HepG2 (cell line): ENCODE results near the gene SLC23A3. TPM values are rescaled to one million over a fixed set of nuclear protein-coding genes. Genes with fewer than 3 reads are reported as not detected.

ENCODE experiments used
- ADNP ChIP-seq: sonication (generic); formaldehyde crosslinking; IDR thresholded peaks from 2 replicates; pipeline ENCODE4 v1.4.0; 2020; ENCODE audit warnings: missing genetic modification reagents
- CBX2 ChIP-seq, 2 experiments: fragments of 200-600 bp in 1 of 2; sonication (generic); formaldehyde crosslinking in 1 of 2; IDR thresholded peaks; 2 replicates each; pipeline versions ENCODE4 v1.7.0 to v1.8.1; 2018 to 2022; ENCODE audit warnings: low read depth in 2 of 2, low read length in 1 of 2, mild to moderate bottlenecking in 1 of 2, missing genetic modification reagents in 1 of 2
- ETV5 ChIP-seq: IDR thresholded peaks from 2 replicates; pipeline ENCODE4 v1.6.1; 2018; ENCODE audit warnings: missing biosample characterization, missing genetic modification reagents, inconsistent platforms, borderline replicate concordance
- GABPA ChIP-seq, 2 experiments: IDR thresholded peaks; 2 replicates each; pipeline ENCODE4 v1.6.1; 2011 to 2016; ENCODE audit warnings: low read depth in 2 of 2, low read length in 1 of 2, missing biosample characterization in 1 of 2, missing genetic modification characterization in 1 of 2
- ISX ChIP-seq: sonication (generic); formaldehyde crosslinking; conservative IDR thresholded peaks from 2 replicates; pipeline ENCODE4 v1.5.0; 2020; ENCODE audit warnings: missing genetic modification reagents
- KDM5B ChIP-seq: sonication (generic); formaldehyde crosslinking; IDR thresholded peaks from 2 replicates; pipeline ENCODE4 v1.4.0; 2020; ENCODE audit warnings: missing genetic modification reagents, mild to moderate bottlenecking, borderline replicate concordance
- MAF1 ChIP-seq: sonication (generic); formaldehyde crosslinking; IDR thresholded peaks from 2 replicates; pipeline ENCODE4 v1.5.0; 2020; ENCODE audit warnings: missing genetic modification reagents, borderline replicate concordance
- NAIF1 ChIP-seq: sonication (generic); formaldehyde crosslinking; IDR thresholded peaks from 2 replicates; pipeline ENCODE4 v1.5.0; 2020; ENCODE audit warnings: mild to moderate bottlenecking, missing genetic modification reagents, borderline replicate concordance
- RXRA ChIP-seq: sonication (generic); formaldehyde crosslinking; IDR thresholded peaks from 2 replicates; pipeline ENCODE4 v1.5.1; 2020; ENCODE audit warnings: missing genetic modification reagents
- SMAD9 ChIP-seq: sonication (generic); formaldehyde crosslinking; IDR thresholded peaks from 2 replicates; pipeline ENCODE4 v1.5.1; 2020; ENCODE audit warnings: mild to moderate bottlenecking, missing genetic modification reagents
- YY1 ChIP-seq: IDR thresholded peaks from 2 replicates; pipeline ENCODE4 v1.6.1; 2011; ENCODE audit warnings: low read length, low read depth, moderate library complexity, mild to moderate bottlenecking; ENCODE audit not compliant: insufficient read depth, insufficient replicate concordance
- ZFP90 ChIP-seq: sonication (generic); formaldehyde crosslinking; IDR thresholded peaks from 2 replicates; pipeline ENCODE4 v1.8.0; 2022; ENCODE audit warnings: missing genetic modification reagents, mild to moderate bottlenecking, inconsistent platforms, borderline replicate concordance
- ZMYM3 ChIP-seq: sonication (generic); formaldehyde crosslinking; IDR thresholded peaks from 2 replicates; pipeline ENCODE4 v1.5.1; 2020; ENCODE audit warnings: mild to moderate bottlenecking, missing genetic modification reagents
- ZNF10 ChIP-seq: sonication (generic); formaldehyde crosslinking; IDR thresholded peaks from 2 replicates; pipeline ENCODE4 v1.4.0; 2020; ENCODE audit warnings: mild to moderate bottlenecking, low read depth, missing genetic modification reagents, borderline replicate concordance
- ZNF337 ChIP-seq: sonication (generic); formaldehyde crosslinking; IDR thresholded peaks from 2 replicates; pipeline ENCODE4 v1.5.1; 2020; ENCODE audit warnings: missing genetic modification reagents, low read depth, mild to moderate bottlenecking, borderline replicate concordance
- polyA plus RNA-seq, 8 experiments: library from polyadenylated mRNA; depleted of rRNA in 3 of 8; stranded (reverse) in 7 of 8; unstranded in 1 of 8; fragments of >200 nt; fragmentation: Illumina TruSeq in 4 of 8; extraction: Trizol in 4 of 8; gene quantifications; 2 replicates each; pipeline versions ENCODE4 v1.2.1 to v1.2.3, GENCODE V29; 2011 to 2016; ENCODE audit warnings: low read depth in 4 of 8, missing spikeins in 1 of 8, mixed read lengths in 1 of 8; ENCODE audit not compliant: insufficient read depth in 1 of 8
- total RNA-seq, 5 experiments: library from RNA; depleted of rRNA; stranded (reverse); fragments of >200 nt; fragmentation: Illumina TruSeq; extraction: Trizol; gene quantifications; 2 replicates each; pipeline ENCODE4 v1.2.3, GENCODE V29; 2016; ENCODE audit warnings: low read depth in 1 of 5
- TF ChIP-seq, protein P1 (sequence below): sonication (generic); formaldehyde crosslinking; conservative IDR thresholded peaks from 2 replicates; pipeline ENCODE4 v1.4.0; 2020; ENCODE audit warnings: missing genetic modification reagents
- TF ChIP-seq, protein P2 (sequence below): sonication (generic); formaldehyde crosslinking; IDR thresholded peaks from 2 replicates; pipeline ENCODE4 v1.8.1; 2023; ENCODE audit warnings: mild to moderate bottlenecking, moderate library complexity, missing genetic modification reagents
- TF ChIP-seq, protein P3 (sequence below): sonication (generic); formaldehyde crosslinking; IDR thresholded peaks from 2 replicates; pipeline ENCODE4 v1.8.0; 2022; ENCODE audit warnings: mild to moderate bottlenecking, missing genetic modification reagents, moderate library complexity
- TF ChIP-seq, protein P4 (sequence below): sonication (generic); formaldehyde crosslinking; IDR thresholded peaks from 2 replicates; pipeline ENCODE4 v1.4.0; 2020; ENCODE audit warnings: mild to moderate bottlenecking, missing genetic modification reagents

The SLC23A3 gene
- total and polyA plus RNA-seq, 2 of the 13 experiments (the other 11 are each of a cell fraction or from before 2014, with no cell fraction given) = 0.38 to 0.78 TPM

DNA sequence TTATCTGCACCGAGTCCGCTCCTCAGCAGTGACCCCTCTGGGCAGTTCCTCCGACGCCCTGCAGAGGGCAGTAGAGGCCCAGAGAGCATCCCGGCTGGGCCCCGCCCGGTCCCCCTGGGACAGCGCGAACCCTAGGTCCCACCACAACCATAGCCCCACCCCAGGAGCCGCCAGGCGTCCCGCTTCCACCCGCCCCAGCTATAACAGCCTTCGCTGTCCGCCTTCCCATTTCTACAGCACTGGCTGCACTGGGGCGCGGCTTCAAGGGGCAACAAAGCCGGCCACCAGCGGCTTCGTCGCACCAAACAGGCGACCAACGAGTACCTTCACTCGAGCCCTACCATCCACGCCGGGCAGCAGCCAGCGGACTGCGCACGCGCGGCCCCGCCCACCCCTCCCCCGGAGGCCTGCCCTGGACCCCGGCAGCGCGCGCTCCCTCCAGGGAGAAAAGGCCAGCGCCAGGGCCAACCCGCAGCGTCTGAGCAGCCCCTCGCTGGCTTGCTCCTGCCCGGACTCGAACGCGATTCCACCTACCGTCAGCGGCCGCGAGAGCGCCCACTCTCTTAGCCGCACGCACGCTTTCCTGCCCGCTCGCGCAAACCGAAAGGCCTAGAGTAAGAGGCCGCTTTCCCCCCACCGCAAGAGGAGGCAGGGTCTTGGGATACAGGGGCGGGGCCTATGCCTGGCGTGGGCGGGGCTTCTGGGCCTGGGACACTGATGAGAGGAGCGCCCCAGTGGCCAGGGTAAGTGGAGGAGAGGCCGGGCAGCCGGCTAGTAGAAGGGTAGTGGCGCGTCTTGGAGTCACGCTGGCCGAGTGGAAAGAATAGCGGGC lies 9.4 kb downstream of the SLC23A3 start, which contains the start of gene NHEJ1 (continued):
- TF ChIP-seq ZNF10 (CRISPR knock-in tag) (0 out of 2 replicates have a peak, but pooled peaks have one; percentile 33), YY1 (peak; percentile 43), ZNF337 (CRISPR knock-in tag) (peak; percentile 82), MAF1 (CRISPR knock-in tag) (peak; percentile 48; the same call in 1 of the 2 replicates), KDM5B (CRISPR knock-in tag) (peak; percentile 98), ISX (CRISPR knock-in tag) (0 out of 2 replicates have a peak, but pooled peaks have one; percentile 44), GABPA (IDR thresholded peaks at IDR 0.05; ENCODE audit: low read depth, low read length) (no peak), GABPA (CRISPR knock-in tag; IDR thresholded peaks at IDR 0.05; ENCODE audit: low read depth) (no peak), RXRA (peak; percentile 76), SMAD9 (CRISPR knock-in tag) (peak; percentile 53; the same call in 1 of the 2 replicates), NAIF1 (CRISPR knock-in tag) (no peak), ETV5 (no peak; the same call in 1 of the 2 replicates), CBX2 (IDR thresholded peaks at IDR 0.05; ENCODE audit: low read depth, low read length) (no peak), CBX2 (CRISPR knock-in tag; IDR thresholded peaks at IDR 0.05; ENCODE audit: low read depth) (no peak), ZFP90 (CRISPR knock-in tag) (peak; percentile 93), ADNP (CRISPR knock-in tag) (no peak), ZMYM3 (CRISPR knock-in tag) (peak; percentile 63)
- TF ChIP-seq, protein P1, sequence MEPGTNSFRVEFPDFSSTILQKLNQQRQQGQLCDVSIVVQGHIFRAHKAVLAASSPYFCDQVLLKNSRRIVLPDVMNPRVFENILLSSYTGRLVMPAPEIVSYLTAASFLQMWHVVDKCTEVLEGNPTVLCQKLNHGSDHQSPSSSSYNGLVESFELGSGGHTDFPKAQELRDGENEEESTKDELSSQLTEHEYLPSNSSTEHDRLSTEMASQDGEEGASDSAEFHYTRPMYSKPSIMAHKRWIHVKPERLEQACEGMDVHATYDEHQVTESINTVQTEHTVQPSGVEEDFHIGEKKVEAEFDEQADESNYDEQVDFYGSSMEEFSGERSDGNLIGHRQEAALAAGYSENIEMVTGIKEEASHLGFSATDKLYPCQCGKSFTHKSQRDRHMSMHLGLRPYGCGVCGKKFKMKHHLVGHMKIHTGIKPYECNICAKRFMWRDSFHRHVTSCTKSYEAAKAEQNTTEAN (CRISPR knock-in tag) = peak; percentile 83
- TF ChIP-seq, protein P2, sequence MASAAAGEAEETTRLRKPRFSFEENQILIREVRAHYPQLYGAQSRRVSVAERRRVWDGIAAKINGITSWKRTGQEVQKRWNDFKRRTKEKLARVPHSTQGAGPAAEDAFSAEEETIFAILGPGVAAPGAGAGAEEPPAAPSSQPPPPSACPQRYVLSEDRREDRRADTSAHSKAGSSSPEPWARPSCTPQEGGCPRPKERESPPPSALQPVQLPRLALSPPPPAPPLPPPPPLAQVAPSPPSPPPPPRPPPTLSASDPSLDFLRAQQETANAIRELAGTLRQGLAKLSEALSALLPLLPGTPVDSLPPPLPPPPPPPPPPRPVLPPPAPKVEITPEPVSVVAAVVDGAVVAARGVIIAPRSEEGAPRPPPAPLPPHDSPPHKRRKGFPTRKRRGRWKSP = no peak
- TF ChIP-seq, protein P3, sequence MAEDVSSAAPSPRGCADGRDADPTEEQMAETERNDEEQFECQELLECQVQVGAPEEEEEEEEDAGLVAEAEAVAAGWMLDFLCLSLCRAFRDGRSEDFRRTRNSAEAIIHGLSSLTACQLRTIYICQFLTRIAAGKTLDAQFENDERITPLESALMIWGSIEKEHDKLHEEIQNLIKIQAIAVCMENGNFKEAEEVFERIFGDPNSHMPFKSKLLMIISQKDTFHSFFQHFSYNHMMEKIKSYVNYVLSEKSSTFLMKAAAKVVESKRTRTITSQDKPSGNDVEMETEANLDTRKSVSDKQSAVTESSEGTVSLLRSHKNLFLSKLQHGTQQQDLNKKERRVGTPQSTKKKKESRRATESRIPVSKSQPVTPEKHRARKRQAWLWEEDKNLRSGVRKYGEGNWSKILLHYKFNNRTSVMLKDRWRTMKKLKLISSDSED (CRISPR knock-in tag) = no peak
- TF ChIP-seq, protein P4, sequence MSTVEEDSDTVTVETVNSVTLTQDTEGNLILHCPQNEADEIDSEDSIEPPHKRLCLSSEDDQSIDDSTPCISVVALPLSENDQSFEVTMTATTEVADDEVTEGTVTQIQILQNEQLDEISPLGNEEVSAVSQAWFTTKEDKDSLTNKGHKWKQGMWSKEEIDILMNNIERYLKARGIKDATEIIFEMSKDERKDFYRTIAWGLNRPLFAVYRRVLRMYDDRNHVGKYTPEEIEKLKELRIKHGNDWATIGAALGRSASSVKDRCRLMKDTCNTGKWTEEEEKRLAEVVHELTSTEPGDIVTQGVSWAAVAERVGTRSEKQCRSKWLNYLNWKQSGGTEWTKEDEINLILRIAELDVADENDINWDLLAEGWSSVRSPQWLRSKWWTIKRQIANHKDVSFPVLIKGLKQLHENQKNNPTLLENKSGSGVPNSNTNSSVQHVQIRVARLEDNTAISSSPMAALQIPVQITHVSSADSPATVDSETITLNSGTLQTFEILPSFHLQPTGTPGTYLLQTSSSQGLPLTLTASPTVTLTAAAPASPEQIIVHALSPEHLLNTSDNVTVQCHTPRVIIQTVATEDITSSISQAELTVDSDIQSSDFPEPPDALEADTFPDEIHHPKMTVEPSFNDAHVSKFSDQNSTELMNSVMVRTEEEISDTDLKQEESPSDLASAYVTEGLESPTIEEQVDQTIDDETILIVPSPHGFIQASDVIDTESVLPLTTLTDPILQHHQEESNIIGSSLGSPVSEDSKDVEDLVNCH (CRISPR knock-in tag) = 0 out of 2 replicates have a peak, but pooled peaks have one; percentile 1
